Psoas muscle (tissue), 8 donors: ENCODE results near the gene GPR156. TPM values are rescaled to one million over a fixed set of nuclear protein-coding genes. Genes with fewer than 3 reads are reported as not detected.

Experiments
- ATAC-seq, 4 donors: fragments of 200-7000 bp; cut with Tn5 transposase; one replicate each; pipeline ENCODE4 v1.9.1; 2020; ENCODE audit warnings: moderate library complexity in 3 of 4, mild to moderate bottlenecking in 2 of 4
- DNase-seq, 2 donors: peaks; one replicate each; pipeline ENCODE4 v3.0.0-alpha.2; 2020
- H3K27ac ChIP-seq: fragments of 200-600 bp; one replicate; pipeline ENCODE4 v1.8.0; 2022
- H3K27me3 ChIP-seq, 3 donors: fragments of 200-600 bp in 1 of 3; one replicate each; pipeline versions ENCODE4 v1.6.1 to v1.8.0; 2013 to 2022; ENCODE audit warnings: low read length in 2 of 3, mild to moderate bottlenecking in 2 of 3, moderate library complexity in 1 of 3; ENCODE audit not compliant: insufficient read depth in 3 of 3
- H3K36me3 ChIP-seq, 2 donors: fragments of 200-600 bp in 1 of 2; one replicate each; pipeline versions ENCODE4 v1.6.1 to v1.8.0; 2013 to 2022; ENCODE audit warnings: low read depth in 1 of 2, mild to moderate bottlenecking in 1 of 2, moderate library complexity in 1 of 2; ENCODE audit not compliant: insufficient read depth in 1 of 2
- H3K4me1 ChIP-seq: fragments of 200-600 bp; one replicate; pipeline ENCODE4 v1.8.0; 2022
- H3K4me3 ChIP-seq: fragments of 200-600 bp; one replicate; pipeline ENCODE4 v1.8.0; 2022; ENCODE audit warnings: mild to moderate bottlenecking
- H3K9me3 ChIP-seq: fragments of 200-600 bp; one replicate; pipeline ENCODE4 v1.8.0; 2022
- whole genome bisulfite sequencing, 3 donors: extraction: QIAGEN DNeasy Blood & Tissue Kit; methylation state at CpG; one replicate each; pipeline versions ENCODE4 v1.1.6 to v1.1.7; 2013; 5-methylcytosine and 5-hydroxymethylcytosine counted together
- intact Hi-C, 2 donors: fragments of 100-400 bp; cut with DNase I; formaldehyde crosslinking; loops; one replicate each; pipeline versions ENCODE4 v1.11.0 to v1.14.2; 2022
- polyA plus RNA-seq, 3 donors: library from polyadenylated mRNA; stranded (reverse); fragments of 200-250 nt; gene quantifications; one replicate each; pipeline ENCODE4 v1.2.3, GENCODE V29; 2013
- total RNA-seq, 4 donors: library from RNA; stranded (reverse); fragmentation: NEBNext Ultra II Directional in 2 of 4; extraction: Animal tissue kit (Norgen Biotek cat#: 25700) in 2 of 4; gene quantifications; one replicate each; pipeline versions ENCODE4 v1.2.1 to v1.2.4, GENCODE V29; 2021 to 2023
- TF ChIP-seq, protein P1 (sequence below): fragments of 200-600 bp; IDR thresholded peaks from one replicate; pipeline ENCODE4 v1.8.0; 2022; ENCODE audit warnings: antibody characterized with exemption
- donor health status: healthy with polysubstance abuse.
- donor health status: DM: no; HTN: no; CAD: no; lungs with moderate emphysema.
- donor health status: Bipolar disorder and iron deficiency.
- donor health status: healthy.
- donor health status: DM: yes; HTN: yes; CAD: no.
- donor health status: DM: no; HTN: no; CAD: no.
- donor health status: DM: no; HTN: no; CAD: no.
- donor health status: DM: yes; HTN: yes; CAD: no.

GPR156 gene
- total and polyA plus RNA-seq, 7 donors: 0.01 to 0.43 (median 0.20) TPM; not detected in 3

DNA sequence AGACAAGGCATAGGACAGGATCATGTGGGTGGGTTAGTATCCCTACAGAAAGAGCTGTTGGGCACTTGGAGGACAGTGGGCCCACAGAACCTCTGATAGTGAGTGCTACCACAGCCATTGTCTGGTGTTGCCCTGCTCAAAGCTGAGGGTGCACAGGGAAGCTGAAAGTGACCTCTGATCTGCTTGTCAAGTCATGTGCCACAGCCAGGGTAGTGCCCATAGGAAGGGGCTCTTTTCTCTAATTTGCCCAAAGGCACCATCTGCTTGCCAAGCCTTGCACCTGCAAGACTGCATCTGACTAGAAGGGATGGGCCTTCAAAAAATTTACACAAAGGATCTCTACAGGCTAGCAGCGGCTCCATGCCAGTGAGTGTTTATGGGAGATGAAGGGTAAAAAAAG, 103.4 kb downstream of the GPR156 start:
- intact Hi-C loops: loop anchor here (2.0 to 5.0 kb wide), 2 partner anchors 89 to 289 kb away; partner anchors contain the start of gene GSK3B (in 1 of the 2)
- no peak overlapping the region for H3K4me3 ChIP-seq
- DNase-seq (no peak), ATAC-seq (no peak)
- no peaks in the 10 kb centered on the region for H3K9me3 ChIP-seq
- peaks cover 14% of the 10 kb centered on the region for H3K4me1 ChIP-seq
- TF ChIP-seq, protein P1, sequence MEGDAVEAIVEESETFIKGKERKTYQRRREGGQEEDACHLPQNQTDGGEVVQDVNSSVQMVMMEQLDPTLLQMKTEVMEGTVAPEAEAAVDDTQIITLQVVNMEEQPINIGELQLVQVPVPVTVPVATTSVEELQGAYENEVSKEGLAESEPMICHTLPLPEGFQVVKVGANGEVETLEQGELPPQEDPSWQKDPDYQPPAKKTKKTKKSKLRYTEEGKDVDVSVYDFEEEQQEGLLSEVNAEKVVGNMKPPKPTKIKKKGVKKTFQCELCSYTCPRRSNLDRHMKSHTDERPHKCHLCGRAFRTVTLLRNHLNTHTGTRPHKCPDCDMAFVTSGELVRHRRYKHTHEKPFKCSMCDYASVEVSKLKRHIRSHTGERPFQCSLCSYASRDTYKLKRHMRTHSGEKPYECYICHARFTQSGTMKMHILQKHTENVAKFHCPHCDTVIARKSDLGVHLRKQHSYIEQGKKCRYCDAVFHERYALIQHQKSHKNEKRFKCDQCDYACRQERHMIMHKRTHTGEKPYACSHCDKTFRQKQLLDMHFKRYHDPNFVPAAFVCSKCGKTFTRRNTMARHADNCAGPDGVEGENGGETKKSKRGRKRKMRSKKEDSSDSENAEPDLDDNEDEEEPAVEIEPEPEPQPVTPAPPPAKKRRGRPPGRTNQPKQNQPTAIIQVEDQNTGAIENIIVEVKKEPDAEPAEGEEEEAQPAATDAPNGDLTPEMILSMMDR: no peak
- H3K27ac ChIP-seq: no peak overlapping the region
- no peaks in the 10 kb centered on the region for H3K36me3 ChIP-seq
- WGBS, 3 donors: 98 to 100% (median 100%) methylated on average over 1 of the region's 1 CpG
- no peaks in the 10 kb centered on the region for H3K27me3 ChIP-seq

DNA sequence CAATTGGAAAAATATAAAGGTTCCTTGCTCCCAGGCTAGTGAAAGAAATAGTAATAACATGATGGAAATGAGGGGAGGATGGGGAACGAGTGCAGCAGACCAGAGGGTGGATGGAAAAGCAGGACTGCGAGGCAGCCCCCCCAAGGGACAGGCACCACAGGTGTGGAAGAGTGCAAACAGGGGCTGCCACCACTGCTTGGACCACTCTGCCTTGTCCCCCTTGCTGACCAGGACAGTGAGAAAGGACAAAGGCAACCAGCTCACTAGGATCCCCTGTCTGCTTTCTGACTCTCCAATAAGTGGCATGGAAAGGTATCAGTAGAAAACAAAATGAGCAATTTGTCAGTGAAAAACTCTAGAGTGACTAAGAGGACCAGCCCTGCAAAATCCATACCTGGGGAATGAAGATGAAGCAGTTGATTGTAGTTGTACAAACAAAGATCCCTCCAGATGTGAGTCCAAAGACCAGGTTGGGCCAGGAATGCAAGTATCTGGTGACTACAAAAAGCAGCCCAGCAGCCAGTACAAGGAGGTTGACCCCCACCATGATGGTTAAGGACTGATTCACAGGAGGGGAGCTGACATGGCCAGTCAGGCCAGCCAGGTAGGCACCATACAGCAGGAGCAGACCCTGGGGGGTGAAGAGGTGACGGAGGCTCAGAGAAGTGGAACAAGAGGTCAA, 104.2 kb downstream of the GPR156 start:
- H3K9me3 ChIP-seq: no peaks in the 10 kb centered on the region
- TF ChIP-seq, protein P1: no peak
- no peak for DNase-seq
- H3K27me3 ChIP-seq: no peaks in the 10 kb centered on the region
- peaks cover 15% of the 10 kb centered on the region for H3K4me1 ChIP-seq
- intact Hi-C loops: loop anchor here in 1 of 2 donors (5.0 kb wide), 1 partner anchor 89 kb away; the partner anchor contains the start of gene GSK3B
- no peak overlapping the region for H3K4me3 ChIP-seq
- H3K27ac ChIP-seq: no peak overlapping the region
- no peak for ATAC-seq
- WGBS, 3 donors: 78 to 87% (median 85%) methylated on average over 3 of the region's 3 CpGs
- H3K36me3 ChIP-seq: no peaks in the 10 kb centered on the region

DNA sequence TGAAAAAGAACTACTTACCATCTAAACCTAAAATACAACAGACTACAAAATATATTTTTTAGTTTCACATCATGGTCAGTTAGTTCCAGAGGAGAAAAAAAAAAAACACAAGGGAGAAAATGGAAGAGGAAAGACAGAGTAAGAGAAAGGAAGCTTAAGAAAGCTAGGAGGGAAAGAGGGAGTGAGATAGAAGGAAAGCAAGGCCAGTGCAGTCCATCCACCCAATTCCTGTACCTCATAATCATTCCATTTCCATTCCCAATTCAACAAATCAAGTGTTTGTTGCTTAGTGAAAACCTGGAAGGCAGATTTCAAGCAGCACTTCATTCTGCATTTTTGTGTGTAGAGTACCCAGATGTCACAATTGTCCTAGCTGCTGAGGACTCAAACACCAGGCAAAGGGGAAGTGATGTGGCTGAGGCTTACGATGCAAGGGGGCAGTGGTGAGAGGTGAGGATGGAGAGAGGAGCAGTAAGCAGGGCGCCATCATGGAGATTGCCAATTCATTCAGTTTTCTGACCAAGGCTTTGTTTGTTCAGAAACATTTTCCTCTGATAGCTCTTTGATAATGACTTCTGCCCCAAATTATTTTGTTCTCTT, 107.2 kb downstream of the GPR156 start:
- no peaks in the 10 kb centered on the region for H3K36me3 ChIP-seq
- no peaks in the 10 kb centered on the region for H3K9me3 ChIP-seq
- TF ChIP-seq, protein P1: no peak
- 81 to 91% (median 88%) methylated on average over 2 of the region's 2 CpGs for WGBS, 3 donors
- DNase-seq: no peak
- no peaks in the 10 kb centered on the region for H3K27me3 ChIP-seq
- no peak overlapping the region for H3K4me3 ChIP-seq
- intact Hi-C loops: no loop called here
- H3K4me1 ChIP-seq: peaks cover 15% of the 10 kb centered on the region
- H3K27ac ChIP-seq: peak overlapping the region; percentile 76
- peak in 1 of 4 donors; percentile 38 for ATAC-seq

DNA sequence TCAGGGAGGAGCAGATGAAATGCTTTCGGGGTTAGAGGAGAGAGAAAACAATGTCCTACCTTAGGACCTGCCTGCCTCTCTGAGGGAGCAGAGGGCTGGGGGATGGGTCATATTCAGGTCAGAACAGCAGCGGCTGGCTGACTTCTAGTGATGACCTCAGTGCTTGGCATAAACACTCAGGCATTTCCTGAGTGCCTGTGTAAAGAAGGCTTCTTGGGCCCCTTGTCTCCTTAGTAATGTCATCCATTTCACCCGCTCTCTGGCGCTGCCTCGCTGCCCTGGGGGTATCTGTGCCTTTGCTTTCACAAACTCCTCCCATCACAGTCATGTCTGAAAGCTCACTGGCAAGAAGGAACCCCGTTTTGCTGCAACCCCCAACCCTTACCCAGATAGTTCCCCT, 107.9 kb downstream of the GPR156 start:
- intact Hi-C loops: no loop called here
- DNase-seq (peak; percentile 30 to 62), ATAC-seq (peak; percentile 80 to 96 (median 93))
- TF ChIP-seq, protein P1: no peak
- peak overlapping the region; percentile 34 for H3K4me3 ChIP-seq
- H3K27ac ChIP-seq: peak overlapping the region; percentile 76
- no peaks in the 10 kb centered on the region for H3K9me3 ChIP-seq
- H3K4me1 ChIP-seq: peaks cover 15% of the 10 kb centered on the region
- H3K27me3 ChIP-seq: no peaks in the 10 kb centered on the region
- WGBS, 3 donors: 7 to 20% (median 11%) methylated on average over 6 of the region's 6 CpGs
- H3K36me3 ChIP-seq: no peaks in the 10 kb centered on the region
